IPS DF 4.7 (cell line): ENCODE data around the gene SETD1A.

ENCODE experiments used
- DNase-seq: peaks from one replicate; pipeline ENCODE4 v3.0.0-alpha.2; 2013; ENCODE audit warnings: low spot score; ENCODE audit errors: extremely low read depth

SETD1A gene

DNA sequence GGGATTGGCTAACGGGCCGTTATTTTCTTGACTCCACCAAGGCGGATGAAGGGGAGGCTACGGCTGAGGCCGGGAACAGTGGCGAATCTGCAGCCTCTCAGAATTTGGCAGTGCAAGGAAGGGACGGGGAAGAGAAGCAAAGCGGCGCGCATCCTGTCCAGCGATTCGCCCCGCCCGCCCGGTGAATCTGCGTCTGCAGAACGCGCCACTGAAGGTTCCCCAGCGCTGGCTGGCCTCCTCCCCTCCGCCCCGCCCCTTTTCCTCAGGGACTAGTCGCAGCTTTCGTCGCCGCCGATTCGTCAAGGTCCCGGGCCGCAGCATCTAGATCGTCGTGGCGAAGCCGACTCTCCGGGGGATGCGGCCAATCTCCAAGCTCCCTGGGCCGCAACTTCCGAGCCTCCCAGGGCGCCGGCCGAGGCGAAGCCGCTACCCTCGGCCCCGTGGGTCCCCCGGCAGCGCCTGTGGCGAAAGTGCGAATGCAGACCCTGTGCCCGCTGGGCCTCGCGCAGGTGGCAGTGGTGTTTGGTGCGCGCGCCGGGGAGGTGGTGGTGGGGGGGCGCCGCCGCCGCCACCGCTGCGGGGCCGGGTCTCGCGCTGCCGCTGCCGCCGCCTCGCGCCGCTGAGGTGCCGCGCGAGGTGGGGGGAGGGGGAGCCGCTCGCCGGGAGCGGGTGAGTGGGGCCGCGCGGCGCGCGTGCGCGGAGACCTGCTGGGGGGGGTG, at the start of gene SETD1A:
Gene SETD1A, plus strand, starts transcription at position 299 of the 719 bp plus-strand sequence. CDS start 978 bp downstream, outside the sequence.
- no peak for DNase-seq

DNA sequence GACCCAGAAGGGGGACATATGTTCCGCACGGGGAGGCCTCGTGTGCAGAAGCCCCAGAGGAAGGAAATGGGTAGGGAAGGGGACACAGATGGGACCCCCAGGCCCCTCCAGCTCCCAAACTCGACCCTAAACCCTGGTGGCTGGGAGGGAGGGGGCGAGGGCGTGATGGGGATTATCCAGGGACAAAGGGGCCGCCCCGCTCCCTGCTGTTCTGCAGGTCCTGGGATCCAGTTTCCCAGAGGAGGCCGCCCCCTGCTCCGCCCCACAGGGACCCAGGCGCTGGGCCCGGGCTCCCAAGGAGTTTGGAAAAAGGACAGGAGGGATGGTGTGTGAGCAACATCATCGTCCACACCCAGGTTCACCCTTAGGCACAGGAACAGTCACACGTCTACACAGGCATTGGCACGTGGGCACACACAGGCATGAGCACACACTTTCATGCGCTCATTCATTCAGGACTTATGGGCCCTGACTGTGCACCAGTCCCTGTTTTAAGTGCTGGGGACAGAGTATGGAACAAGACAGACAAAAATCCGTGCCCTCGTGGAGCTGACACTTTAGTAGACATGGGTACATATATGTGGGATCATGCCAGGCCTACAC, 47.0 kb upstream of the SETD1A start:
- DNase-seq = no peak

DNA sequence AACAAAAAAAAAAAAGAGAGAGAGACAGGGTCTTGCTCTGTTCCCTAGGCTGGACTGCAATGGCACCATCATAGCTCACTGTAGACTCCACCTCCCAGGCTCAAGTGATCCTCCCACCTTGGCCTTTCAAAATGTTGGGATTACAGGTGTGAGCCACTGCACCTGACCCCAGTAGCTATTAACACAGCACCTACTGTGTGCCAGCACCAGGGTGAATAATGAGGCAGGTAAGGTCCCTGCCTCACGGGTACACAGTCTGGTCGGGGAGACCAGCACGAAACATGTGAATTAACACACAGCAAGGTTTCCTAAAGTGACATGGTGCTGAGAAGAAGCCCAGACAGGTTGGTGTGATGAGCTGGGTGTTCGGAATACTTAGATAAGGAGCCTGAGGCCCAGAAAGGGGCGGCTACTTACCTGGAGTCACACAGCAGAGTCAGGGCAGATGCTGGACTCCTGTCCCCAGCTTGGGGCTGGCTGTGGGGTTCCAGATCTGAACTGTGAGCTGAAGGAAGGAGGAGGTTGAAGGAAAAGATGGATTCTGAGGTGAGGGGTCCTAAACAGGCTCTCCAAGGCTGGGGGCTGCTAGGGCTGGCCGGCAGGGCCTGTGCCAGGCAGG, 44.7 kb upstream of the SETD1A start:
- DNase-seq = no peak

DNA sequence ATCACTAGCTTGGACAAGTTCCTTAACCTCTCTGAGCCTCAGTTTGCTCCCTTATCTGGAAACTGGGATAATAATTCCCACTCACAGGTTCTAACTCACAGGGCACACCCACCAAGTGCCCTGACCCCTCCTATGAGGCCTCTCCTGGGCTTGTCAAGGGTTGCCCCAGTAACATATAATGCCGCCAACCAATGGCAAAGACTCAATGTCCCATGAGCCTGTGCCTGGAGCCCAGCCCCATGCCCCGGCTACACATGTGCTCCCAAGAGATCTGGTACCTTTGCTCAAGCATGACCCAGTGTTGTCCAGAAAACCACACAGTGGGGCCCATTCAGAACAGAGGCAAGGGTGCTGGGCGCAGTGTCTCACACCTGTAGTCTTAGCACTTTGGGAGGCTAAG, 42.7 kb upstream of the SETD1A start:
- no peak for DNase-seq

DNA sequence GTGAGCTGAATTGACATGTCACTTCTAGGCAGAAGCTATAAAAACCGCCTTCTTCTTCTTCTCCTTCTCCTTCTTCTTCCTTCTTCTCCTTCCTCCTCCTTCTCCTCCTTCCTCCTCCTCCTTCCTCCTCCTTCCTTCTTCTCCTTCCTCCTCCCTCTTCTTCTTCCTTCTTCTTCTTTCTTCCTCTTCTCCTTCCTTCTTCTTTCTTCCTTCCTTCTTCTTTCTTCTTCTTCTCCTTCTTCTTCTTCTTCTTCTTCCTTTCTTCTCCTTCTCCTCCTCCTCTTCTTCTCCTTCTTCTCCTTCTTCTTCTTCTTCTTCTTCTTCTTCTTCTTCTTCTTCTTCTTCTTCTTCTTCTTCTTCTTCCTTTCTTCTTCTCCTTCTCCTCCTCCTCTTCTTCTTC, 38.9 kb upstream of the SETD1A start:
- no peak for DNase-seq

DNA sequence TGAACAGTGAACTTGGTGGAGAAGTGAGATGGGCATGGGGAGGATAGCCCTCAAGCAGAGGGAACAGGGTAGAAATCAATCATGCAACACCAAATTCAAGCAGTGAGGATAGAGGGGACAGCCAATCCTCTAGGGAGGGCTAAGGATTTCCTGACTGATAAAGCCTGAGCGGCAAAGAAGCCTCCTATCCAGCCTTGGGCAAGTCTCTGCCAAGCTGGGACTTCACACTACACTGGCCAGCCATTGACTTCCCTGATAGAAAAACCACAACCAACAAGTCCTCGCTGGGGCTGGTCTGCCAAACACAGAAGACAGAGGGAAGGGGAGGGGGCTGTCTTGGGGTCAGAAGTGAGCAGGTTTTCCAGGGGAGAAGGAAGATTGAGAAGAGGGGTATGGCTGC, 36.7 kb upstream of the SETD1A start:
- no peak for DNase-seq

DNA sequence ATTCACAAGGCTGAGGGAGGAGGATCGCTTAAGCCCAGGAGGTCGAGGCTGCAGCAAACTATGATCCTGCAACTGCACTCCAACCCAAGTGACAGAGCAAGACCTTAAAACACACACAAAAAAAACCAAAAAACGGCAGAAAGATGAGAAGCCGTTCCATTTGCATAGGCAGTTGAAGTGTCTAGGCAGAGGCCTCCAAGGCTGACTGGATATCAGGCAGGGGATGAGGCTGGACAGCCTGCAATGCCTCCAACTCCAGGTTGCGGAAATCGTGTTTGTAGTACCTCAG, 36.2 kb upstream of the SETD1A start:
- no peak for DNase-seq

DNA sequence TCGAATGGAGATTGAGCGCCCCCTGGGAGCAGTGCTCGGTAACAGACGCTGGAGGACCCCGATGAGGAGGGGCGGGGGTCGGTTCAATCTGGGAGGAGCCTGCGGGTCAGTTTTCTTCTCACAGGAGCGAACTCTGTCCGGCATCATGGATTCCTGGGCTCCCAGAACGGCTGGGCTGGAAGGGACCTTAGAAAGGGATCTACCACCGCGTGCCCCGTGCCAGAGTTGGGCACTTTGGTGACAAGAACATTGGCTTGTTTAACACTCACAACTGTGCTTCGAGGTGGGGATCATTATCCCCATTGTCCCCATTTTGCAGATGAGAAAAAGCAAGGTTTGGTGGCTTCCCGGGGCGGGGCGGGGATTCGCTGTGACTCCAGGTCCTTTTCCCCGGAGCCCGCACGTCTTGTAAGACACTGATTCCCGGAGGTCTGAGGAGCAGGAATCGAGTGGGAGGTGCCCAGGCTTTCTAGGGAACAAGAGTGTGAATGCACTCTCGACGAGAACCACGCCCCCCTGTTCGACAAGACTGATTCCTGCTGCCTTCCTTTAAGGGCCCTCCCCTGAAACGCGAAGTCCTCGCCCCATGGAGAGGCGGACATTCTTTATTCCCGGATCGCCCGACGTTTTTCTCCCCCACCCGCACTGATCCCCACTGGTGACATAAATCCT, 35.7 kb upstream of the SETD1A start:
- DNase-seq = peak; percentile 80

DNA sequence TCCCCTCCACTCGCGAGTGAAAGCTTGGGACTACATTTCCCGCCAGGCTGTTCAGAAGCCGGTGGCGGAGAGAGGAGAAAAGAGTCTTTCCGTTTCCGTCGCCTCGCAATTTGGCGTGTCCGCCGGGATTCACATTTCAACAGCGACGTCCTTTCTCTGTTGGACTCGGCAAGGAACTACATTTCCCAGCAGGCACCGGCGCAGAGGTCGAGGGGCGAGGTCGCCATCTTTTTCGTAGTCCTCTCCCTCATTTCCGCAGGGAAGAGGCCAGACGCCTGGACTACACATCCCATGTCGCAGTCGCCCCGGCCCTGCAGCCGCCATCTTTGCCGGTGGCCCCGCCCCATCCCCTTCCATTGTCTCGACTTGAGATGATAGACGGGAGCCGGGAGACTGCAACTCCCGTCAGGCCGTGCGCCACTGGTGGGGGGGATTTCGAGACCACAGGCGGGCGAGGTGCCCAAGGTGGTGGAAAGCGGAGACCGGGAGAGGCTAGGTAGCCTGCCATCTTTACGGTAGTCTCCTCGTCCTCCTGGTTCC, 35.1 kb upstream of the SETD1A start:
- peak; percentile 97 for DNase-seq

DNA sequence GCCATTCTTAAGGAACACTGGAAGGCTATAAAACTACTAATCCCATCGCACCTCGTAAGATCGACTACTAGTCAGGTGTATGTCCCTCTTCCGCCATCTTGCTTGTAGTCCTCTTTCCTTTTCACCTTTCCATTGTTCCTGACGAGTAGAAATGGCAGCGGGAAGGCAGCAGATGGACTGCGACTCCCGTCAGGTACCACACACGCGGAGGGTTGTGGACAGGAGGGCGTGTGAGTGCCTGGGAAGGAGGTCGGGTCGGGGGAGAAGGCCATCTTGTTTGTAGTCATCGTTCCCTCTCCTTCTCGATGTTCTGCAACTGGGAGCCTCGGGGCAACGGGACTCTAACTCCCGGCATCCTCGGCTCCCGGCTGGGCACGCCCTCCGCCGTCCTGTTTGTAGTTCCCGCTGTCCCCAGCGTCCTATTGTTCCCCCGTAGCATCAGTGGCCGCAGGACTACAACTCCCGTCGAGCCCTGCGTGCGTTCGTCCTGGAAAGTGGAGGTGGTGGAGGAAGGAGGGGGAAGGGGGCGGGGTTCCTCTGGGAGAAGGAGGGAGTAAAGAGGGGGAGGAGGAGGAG, 34.5 kb upstream of the SETD1A start:
- DNase-seq = peak; percentile 98

DNA sequence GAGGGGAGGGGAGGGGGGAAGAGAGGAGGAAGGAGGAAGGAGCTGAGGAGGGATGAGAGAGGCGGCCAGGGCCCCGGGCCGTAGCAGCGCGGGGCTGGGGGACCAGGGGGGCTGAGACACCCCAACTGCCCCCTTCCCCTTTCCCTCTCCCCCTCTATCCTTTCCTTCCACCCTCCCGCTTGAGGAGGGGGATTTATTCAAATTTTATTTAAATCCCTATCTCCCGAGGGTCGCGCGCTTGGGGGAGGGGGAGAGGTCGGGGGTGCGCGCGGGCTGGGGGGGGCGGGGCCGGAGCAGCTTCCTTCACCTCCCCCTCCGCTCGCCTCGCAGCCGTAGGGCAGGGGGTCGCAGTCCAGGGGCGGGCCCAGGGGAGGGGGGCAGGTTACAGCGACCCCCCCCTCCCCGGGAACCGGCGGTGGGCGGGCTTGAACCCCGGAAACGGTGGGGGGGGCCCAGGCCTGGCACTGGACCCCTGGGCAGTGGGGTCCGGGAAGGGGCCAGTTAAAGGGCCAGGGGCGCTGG, 33.9 kb upstream of the SETD1A start, which contains the start of gene FBXL19:
Gene FBXL19, plus strand, starts transcription at position 19 of the 522 bp plus-strand sequence. CDS start 2,183 bp downstream, outside the sequence.
- DNase-seq = no peak

DNA sequence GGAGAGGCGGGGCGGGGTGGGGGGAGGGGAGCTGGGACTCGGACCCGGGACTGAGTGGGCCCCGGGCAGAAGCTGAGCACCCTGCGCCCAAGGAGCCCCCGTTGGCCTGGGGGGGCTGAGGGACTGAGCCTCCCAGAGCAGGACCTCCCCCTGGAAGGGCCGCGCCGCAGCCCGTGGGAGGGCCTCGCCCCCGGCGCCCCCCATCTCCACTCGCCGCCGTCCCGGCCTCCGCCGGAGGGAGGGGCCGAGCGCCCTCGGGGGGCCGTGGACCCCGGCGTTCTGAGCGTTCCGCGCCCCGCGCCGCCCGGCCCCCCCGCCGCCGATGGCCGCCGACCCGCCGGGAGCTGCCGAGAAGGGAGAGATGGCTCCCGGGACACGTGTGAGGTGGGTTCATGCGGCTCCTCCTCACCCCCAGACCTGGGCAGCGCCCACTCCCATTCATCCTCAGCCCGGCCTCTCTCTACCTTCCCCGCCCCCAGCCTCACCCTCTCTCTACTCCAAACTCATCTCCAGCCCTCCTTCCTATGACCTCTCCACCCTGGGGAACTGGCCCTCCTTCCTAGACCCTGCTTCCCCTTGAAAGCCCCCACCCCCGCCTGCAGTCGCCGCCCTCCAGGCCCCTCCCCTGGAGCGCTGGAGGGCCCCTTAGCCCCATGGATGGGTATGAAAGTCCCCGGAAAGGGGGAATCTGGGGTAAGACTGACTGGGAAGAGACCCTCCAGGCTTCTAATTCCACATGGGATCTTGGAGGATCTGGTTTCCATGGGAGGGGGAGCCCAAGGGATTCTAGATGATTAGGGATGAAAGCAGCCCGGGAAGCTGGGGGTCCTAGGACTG, 33.3 kb upstream of the SETD1A start:
- DNase-seq = no peak

DNA sequence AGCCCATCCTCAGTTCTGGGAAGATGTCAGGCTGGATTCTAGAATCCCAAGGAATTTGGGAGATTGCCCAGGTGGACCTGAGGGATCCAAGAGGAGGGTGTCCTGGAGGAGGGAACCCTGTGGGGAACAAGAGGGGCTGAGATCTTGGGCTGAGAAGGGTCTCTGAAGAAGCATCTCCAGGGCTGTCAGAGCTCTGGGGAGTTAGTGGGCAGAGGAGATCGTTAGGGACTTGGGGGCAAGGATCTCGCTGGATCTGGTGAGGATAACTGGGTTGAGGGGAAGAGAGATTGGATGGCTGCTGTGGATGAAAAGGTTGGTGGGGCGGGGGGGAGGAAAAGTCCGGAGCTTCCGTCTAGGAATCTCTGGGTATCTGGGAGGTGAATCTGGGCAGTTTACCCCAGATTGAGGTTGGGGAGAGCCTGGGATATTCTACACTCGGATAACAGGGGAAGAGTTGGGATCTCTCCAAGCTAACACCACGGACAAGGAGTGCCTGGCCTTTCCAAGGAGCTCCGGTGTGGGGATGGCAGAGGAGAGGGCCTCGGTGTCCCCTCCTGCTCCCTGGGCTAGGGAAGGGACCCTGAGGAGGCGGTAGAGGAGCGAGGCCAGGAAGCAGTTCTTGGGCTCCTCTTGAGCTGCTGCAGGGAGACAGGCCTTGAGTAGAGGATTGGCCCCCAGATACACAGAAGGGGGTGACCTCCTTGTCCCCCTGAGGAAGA, 32.5 kb upstream of the SETD1A start:
- DNase-seq = no peak

DNA sequence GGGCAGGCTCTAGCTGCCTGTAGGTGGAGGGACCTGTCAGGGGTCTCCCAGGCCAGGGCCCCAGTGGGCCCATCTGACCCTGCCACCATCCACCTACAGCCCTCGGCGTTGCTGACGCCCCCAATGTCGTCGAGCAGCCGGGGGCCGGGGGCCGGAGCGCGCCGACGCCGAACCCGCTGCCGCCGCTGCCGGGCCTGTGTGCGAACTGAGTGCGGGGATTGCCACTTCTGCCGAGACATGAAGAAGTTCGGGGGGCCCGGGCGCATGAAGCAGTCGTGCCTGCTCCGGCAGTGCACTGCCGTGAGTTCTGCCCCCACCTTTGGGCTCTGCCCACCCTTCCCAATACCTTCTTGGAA, 31.9 kb upstream of the SETD1A start:
- DNase-seq = no peak

DNA sequence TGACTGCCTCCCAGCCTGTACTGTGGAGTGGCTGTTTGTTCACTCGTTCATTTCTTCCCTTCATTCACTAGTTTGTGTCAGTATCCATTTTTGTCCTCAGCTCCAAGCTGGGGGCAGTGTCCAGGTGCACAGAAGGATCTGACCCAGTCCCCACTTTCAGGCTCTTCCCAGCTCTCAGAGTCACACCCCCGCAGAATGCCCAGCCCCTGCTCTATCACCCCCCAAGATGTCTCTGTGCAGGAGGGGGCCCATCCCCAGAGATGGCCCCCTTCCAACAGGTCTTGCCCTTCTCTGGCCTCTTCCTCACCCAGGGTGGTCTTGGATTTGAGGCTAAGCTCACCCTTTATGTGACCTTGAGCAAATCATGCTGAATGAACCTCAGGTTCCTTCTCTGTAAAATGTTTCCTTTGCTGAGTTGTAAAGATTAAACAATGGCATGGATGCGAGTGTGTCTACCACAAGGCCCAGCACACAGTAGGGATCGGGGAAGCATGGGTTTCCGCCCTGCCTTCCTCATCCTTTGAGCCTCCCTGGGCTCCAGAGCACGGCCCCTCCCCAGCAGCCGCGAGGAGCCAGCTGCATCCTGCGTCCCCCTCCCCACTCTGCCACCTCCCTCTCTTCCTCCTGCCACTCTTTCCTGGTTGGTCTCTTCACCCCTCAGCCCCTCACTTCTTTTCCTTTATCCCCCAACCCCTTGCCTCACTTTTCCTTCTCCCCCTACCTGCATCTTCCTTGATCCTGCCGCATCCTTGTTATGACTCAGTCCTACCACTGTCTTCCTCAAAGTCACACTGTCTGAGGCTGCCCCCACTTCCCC, 31.4 kb upstream of the SETD1A start:
- DNase-seq = no peak

DNA sequence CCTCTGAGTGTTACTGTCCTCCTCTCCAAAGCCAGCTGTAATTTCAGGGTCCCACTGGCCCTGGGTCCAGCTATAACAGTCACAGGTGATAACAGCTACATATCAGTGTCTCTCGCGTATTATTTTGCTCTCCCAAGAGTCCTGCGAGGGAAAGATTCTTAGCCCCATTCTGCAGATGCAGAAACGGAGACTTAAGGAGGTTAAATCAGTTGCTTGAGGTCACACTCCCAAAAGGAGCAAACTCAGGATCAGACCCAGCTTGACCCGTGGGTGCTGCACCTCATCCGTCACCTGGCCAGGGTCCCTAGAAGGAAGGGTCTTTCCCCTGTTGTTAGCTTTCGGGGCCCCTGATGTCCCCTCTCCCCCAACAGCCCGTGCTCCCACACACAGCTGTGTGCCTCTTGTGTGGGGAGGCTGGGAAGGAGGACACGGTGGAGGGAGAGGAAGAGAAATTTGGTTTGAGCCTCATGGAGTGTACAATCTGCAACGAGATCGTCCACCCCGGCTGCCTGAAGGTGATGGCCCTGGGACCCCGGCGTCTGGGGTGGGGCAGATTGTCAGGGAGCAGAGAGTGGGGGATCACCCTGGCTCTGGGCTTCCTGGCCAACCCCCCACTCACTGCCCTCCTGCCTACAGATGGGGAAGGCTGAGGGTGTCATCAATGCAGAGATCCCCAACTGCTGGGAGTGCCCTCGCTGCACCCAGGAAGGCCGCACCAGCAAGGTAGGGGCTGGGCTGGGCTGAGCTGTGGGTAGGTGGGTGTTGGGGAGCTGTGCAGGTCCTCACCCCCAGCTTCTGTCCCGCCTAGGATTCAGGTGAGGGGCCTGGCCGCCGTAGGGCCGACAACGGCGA, 30.4 kb upstream of the SETD1A start:
- DNase-seq = no peak

DNA sequence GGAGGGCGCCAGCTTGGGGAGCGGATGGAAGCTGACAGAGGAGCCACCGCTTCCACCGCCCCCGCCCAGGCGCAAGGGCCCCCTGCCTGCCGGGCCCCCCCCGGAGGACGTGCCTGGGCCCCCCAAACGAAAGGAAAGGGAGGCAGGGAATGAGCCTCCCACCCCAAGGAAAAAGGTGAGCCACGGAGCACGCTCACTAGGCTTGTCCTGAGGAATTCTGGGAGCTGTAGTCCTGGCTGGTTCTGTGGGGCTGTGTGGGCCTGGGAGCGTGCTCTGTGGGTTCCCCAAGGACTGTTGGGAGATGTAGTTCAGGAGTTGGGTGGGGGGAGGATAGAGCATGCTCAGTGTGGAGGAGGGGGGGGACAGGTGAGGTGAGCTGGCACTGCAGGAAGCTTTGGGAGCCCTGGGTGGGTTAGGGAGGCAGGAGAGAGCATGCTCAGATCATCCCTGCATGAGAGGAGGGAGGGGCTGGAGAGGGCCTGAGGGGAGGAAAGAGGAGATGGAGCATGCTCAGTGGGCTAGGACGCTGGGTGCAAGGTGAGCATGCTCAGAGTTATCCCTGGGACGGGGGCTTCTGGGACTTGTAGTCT, 29.7 kb upstream of the SETD1A start:
- no peak for DNase-seq

DNA sequence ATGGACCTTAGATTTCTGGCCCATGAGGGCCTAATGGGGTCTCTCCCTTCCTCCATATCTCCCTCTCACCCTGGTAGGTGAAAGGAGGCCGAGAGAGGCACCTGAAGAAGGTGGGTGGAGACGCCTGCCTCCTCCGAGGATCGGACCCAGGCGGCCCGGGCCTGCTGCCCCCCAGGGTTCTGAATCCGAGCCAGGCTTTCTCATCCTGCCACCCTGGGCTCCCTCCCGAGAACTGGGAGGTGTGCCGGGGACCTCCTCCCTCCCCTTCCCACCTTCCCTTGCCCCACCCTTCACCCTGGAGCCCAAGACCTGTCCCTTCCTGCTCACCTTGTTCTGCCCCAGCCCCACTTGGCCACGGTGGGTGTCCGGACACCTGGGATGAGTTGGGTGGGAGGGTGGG, 29.2 kb upstream of the SETD1A start:
- DNase-seq = no peak
